ENCODE data around the gene SNCB. TPM values are rescaled to one million over a fixed set of nuclear protein-coding genes. Genes with fewer than 3 reads are reported as not detected.

The SNCB gene
- total RNA-seq, 1 experiment from 2014 or later: 2.1 TPM

GRCh38 chr5:176662371-176663333 lies 32.3 kb upstream of the SNCB start:
- DNase-seq: no peak
- H3K9ac ChIP-seq (ENCODE audit: low read length): no peak overlapping the region
- H4K20me1 ChIP-seq (ENCODE audit: low read length): no peaks in the 10 kb centered on the region
- no TSS peak for BruUV-seq (replicated peaks)
- POLR2A ChIA-PET (ENCODE audit: unreplicated experiment): no interaction called here
- no peaks in the 10 kb centered on the region for H3K9me2 ChIP-seq (replicated peaks; ENCODE audit: low read length)
- no peak overlapping the region for H3K27ac ChIP-seq (ENCODE audit: low read length)
- no peak overlapping the region for H3K4me3 ChIP-seq (ENCODE audit: low read length)
- 0 out of 2 replicates have a peak, but pooled peaks cover 3% of the 10 kb centered on the region for H3K27me3 ChIP-seq (ENCODE audit: low read length)
- no peak overlapping the region for H3K4me2 ChIP-seq (ENCODE audit: low read length)
- CTCF ChIA-PET: no interaction called here
- H2AFZ ChIP-seq (ENCODE audit: low read length): no peak overlapping the region
- intact Hi-C loops (cut with micrococcal nuclease): loop anchor here (10.0 kb wide), 1 partner anchor 152 kb away; the partner anchor contains the start of gene UNC5A
- no peak for ATAC-seq
- no peak for TF ChIP-seq EZH2 (IDR thresholded peaks at IDR 0.05; ENCODE audit: low read length, unreplicated experiment)
- TF ChIP-seq CTCF (conservative IDR thresholded peaks at IDR 0.05; ENCODE audit: low read depth, low read length): no peak
- TF ChIP-seq EZH2phosphoT487 (IDR thresholded peaks at IDR 0.05; ENCODE audit: borderline replicate concordance, low read length): no peak
- no peaks in the 10 kb centered on the region for H3K9me3 ChIP-seq (ENCODE audit: low read length)
- H3K79me2 ChIP-seq (ENCODE audit: low read length): no peaks in the 10 kb centered on the region
- no peaks in the 10 kb centered on the region for H3F3A ChIP-seq (ENCODE audit: low read length, unreplicated experiment)
- H3K4me1 ChIP-seq (ENCODE audit: insufficient read depth, low read length): no peaks in the 10 kb centered on the region
- H3K36me3 ChIP-seq (ENCODE audit: low read depth, low read length): no peaks in the 10 kb centered on the region

- CTCF ChIA-PET: interaction anchor here (1.3 kb wide), 1 partner anchor 8 kb away, joined by 3 read pairs; no protein-coding TSS in a partner anchor
- Histone ChIP-seq H3K27me3 (ENCODE audit: low read length) (no peaks in the 10 kb centered on the region), H3K4me3 (ENCODE audit: low read length) (no peak overlapping the region), H3F3A (ENCODE audit: low read length, unreplicated experiment) (no peaks in the 10 kb centered on the region), H3K9me3 (ENCODE audit: low read length) (no peaks in the 10 kb centered on the region), H3K36me3 (ENCODE audit: low read depth, low read length) (no peaks in the 10 kb centered on the region), H4K20me1 (ENCODE audit: low read length) (no peaks in the 10 kb centered on the region), H3K4me2 (ENCODE audit: low read length) (no peak overlapping the region), H3K9ac (ENCODE audit: low read length) (no peak overlapping the region), H3K4me1 (ENCODE audit: insufficient read depth, low read length) (no peaks in the 10 kb centered on the region), H3K79me2 (ENCODE audit: low read length) (no peaks in the 10 kb centered on the region), H3K9me2 (replicated peaks; ENCODE audit: low read length) (no peaks in the 10 kb centered on the region), H2AFZ (ENCODE audit: low read length) (no peak overlapping the region), H3K27ac (ENCODE audit: low read length) (no peak overlapping the region)
- no peak for ATAC-seq
- POLR2A ChIA-PET (ENCODE audit: unreplicated experiment): no interaction called here
- no peak for TF ChIP-seq EZH2phosphoT487 (IDR thresholded peaks at IDR 0.05; ENCODE audit: borderline replicate concordance, low read length)
- TF ChIP-seq EZH2 (IDR thresholded peaks at IDR 0.05; ENCODE audit: low read length, unreplicated experiment): no peak
- TF ChIP-seq CTCF (conservative IDR thresholded peaks at IDR 0.05; ENCODE audit: low read depth, low read length): no peak
- intact Hi-C loops (cut with micrococcal nuclease): loop anchor here (2.0 to 10.0 kb wide), 2 partner anchors 153 to 297 kb away; partner anchors contain the start of gene UNC5A
- no TSS peak for BruUV-seq (replicated peaks)
- DNase-seq: no peak
Measured at GRCh38 chr5:176661676-176662075, 31.3 kb upstream of the SNCB start.

Measured in PC-3 (cell line).